Measurements from ENCODE around the gene CREB5. TPM values are rescaled to one million over a fixed set of nuclear protein-coding genes. Genes with fewer than 3 reads are reported as not detected.

CREB5 gene
- total and polyA plus RNA-seq, 2 donors (not counting 3 experiments of a cell fraction or from before 2014, with no cell fraction given), result 19.6 to 28.4 TPM

DNA sequence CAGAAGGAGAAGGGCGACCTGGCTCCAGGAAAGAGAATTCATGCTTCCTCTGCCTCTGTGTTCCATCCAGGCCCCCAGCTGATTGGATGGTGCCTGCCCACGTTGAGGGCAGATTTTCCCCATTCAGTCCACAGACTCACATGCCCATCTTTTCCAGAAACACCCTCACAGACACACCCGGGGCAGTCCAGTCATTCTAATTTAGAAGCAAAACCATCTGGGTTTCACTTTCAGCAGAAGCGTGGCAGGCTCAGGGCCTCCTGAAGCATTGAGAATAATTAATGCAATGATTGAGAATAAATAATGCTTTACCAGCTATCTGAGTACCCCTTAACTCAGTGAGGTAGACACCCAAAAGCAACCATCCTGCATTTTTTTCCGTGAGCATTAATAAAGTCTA, 30.2 kb upstream of the CREB5 start:
- POLR2A ChIA-PET, result no interaction called here
- CTCF ChIA-PET, result interaction anchor here (0.6 to 1.2 kb wide), 5 partner anchors 18 to 540 kb away, joined by 3 to 4 read pairs (median 3); no protein-coding TSS in a partner anchor
- Histone ChIP-seq H3K9me1 (replicated peaks; ENCODE audit: control insufficient read depth, extremely low read depth, insufficient read depth, low read length) (no peaks in the 10 kb centered on the region), H3K79me2 (ENCODE audit: control insufficient read depth, insufficient read depth, low read length) (no peaks in the 10 kb centered on the region), H3K36me3 (ENCODE audit: control insufficient read depth in 2 of 2, extremely low read depth in 1 of 2, insufficient read depth in 2 of 2, low read length in 2 of 2) (no peaks in the 10 kb centered on the region), H3K4me3 (replicated peaks in 1 of 3; ENCODE audit: insufficient read depth in 1 of 3, low read depth in 1 of 3, low read length in 3 of 3) (no peak overlapping the region), H3K27ac (ENCODE audit: insufficient read depth, low read depth, low read length) (no peak overlapping the region), H3K4me1 (ENCODE audit: control insufficient read depth, extremely low read depth, insufficient read depth, low read length) (no peaks in the 10 kb centered on the region), H2AFZ (ENCODE audit: low read depth, low read length) (no peak overlapping the region), H3K9me3 (replicated peaks; ENCODE audit: control insufficient read depth, insufficient read depth, low read length) (no peaks in the 10 kb centered on the region), H4K20me1 (replicated peaks; ENCODE audit: control insufficient read depth, extremely low read depth, insufficient read depth, low read length) (no peaks in the 10 kb centered on the region), H3K27me3 (ENCODE audit: control insufficient read depth in 2 of 2, insufficient read depth in 2 of 2, low read length in 2 of 2) (peaks cover 0 to 3% of the 10 kb centered on the region in 2 experiments), H3K4me2 (ENCODE audit: insufficient read depth, low read length) (no peak overlapping the region), H3K9ac (replicated peaks; ENCODE audit: extremely low read depth, insufficient read depth, low read length) (no peak overlapping the region)
- BruUV-seq (replicated peaks), result no TSS peak
- TF ChIP-seq FOS (IDR thresholded peaks at IDR 0.05; ENCODE audit: borderline replicate concordance, insufficient read depth, low read length) (no peak), MYC (IDR thresholded peaks at IDR 0.05; ENCODE audit: low read depth, low read length) (no peak), POLR2AphosphoS5 (IDR thresholded peaks at IDR 0.05; ENCODE audit: insufficient read depth, low read depth, low read length) (no peak)
- no peak for FAIRE-seq
- intact Hi-C loops (cut with micrococcal nuclease) (no loop called here), dilution Hi-C loops (cut with MboI; ENCODE audit: extremely low pct_ligation_motif_present, low sequenced_read_pairs) (no loop called here)
- no peak for DNase-seq (ENCODE audit: low read depth, low spot score)

GRCh38 chr7:28383975-28384374, 28.3 kb upstream of the CREB5 start:
- dilution Hi-C loops (cut with MboI; ENCODE audit: extremely low pct_ligation_motif_present, low sequenced_read_pairs), result no loop called here
- POLR2A ChIA-PET, result no interaction called here
- no TSS peak for BruUV-seq (replicated peaks)

More at GRCh38 chr7:28383975-28384374, 28.3 kb upstream of the CREB5 start:
- no peaks in the 10 kb centered on the region for H4K20me1 ChIP-seq (replicated peaks; ENCODE audit: control insufficient read depth, extremely low read depth, insufficient read depth, low read length)
- H2AFZ ChIP-seq (ENCODE audit: low read depth, low read length), result no peak overlapping the region
- TF ChIP-seq POLR2AphosphoS5 (IDR thresholded peaks at IDR 0.05; ENCODE audit: insufficient read depth, low read depth, low read length), result no peak
- TF ChIP-seq EZH2 (IDR thresholded peaks at IDR 0.05; ENCODE audit: borderline replicate concordance, low read depth, low read length, severe bottlenecking), result no peak
- no peak for TF ChIP-seq GATA2 (IDR thresholded peaks at IDR 0.05; ENCODE audit: insufficient read depth, insufficient read length, low read depth, low read length)
- TF ChIP-seq POLR2A (IDR thresholded peaks at IDR 0.05; ENCODE audit: low read depth, low read length), result no peak
- TF ChIP-seq MAX (IDR thresholded peaks at IDR 0.05; ENCODE audit: insufficient read depth, insufficient read length), result no peak
- no peak for TF ChIP-seq CTCF (IDR thresholded peaks at IDR 0.05; ENCODE audit: extremely low read depth in 1 of 2, insufficient read depth in 1 of 2, low read depth in 1 of 2, low read length in 2 of 2)
- TF ChIP-seq JUN (IDR thresholded peaks at IDR 0.05; ENCODE audit: borderline replicate concordance, insufficient read depth, insufficient read length, low read depth), result no peak
- no peak for TF ChIP-seq MYC (IDR thresholded peaks at IDR 0.05; ENCODE audit: low read depth, low read length)
- no peak for TF ChIP-seq FOS (IDR thresholded peaks at IDR 0.05; ENCODE audit: borderline replicate concordance, insufficient read depth, low read length)
- DNase-seq (ENCODE audit: low read depth, low spot score) (no peak), FAIRE-seq (no peak)
- H3K9me1 ChIP-seq (replicated peaks; ENCODE audit: control insufficient read depth, extremely low read depth, insufficient read depth, low read length), result no peaks in the 10 kb centered on the region
- no peaks in the 10 kb centered on the region for H3K36me3 ChIP-seq (ENCODE audit: control insufficient read depth in 2 of 2, extremely low read depth in 1 of 2, insufficient read depth in 2 of 2, low read length in 2 of 2)
- H3K27me3 ChIP-seq (ENCODE audit: control insufficient read depth in 2 of 2, insufficient read depth in 2 of 2, low read length in 2 of 2), result peaks cover 0 to 3% of the 10 kb centered on the region in 2 experiments
- H3K79me2 ChIP-seq (ENCODE audit: control insufficient read depth, insufficient read depth, low read length), result no peaks in the 10 kb centered on the region
- no peaks in the 10 kb centered on the region for H3K4me1 ChIP-seq (ENCODE audit: control insufficient read depth, extremely low read depth, insufficient read depth, low read length)
- CTCF ChIA-PET, result no interaction called here
- H3K4me3 ChIP-seq (replicated peaks in 1 of 3; ENCODE audit: insufficient read depth in 1 of 3, low read depth in 1 of 3, low read length in 3 of 3), result no peak overlapping the region
- no peak overlapping the region for H3K9ac ChIP-seq (replicated peaks; ENCODE audit: extremely low read depth, insufficient read depth, low read length)
- H3K9me3 ChIP-seq (replicated peaks; ENCODE audit: control insufficient read depth, insufficient read depth, low read length), result no peaks in the 10 kb centered on the region
- no peak overlapping the region for H3K4me2 ChIP-seq (ENCODE audit: insufficient read depth, low read length)
- no peak overlapping the region for H3K27ac ChIP-seq (ENCODE audit: insufficient read depth, low read depth, low read length)
- intact Hi-C loops (cut with micrococcal nuclease), result no loop called here

Data from endothelial cell of umbilical vein (primary cell).